ENCODE data around the gene ZCRB1. TPM values are rescaled to one million over a fixed set of nuclear protein-coding genes. Genes with fewer than 3 reads are reported as not detected.
A peak's percentile ranks its signal among the peaks of the same experiment; 100 is the strongest.
"Not testable (repeated sequence)": the region's sequence is repeated elsewhere in the genome, so short reads cannot be mapped to it uniquely, and the experiment has no call there.

ZCRB1 gene
- total RNA-seq, 1 donor from 2014 or later = 42.4 TPM

- not testable (repeated sequence) for DNase-seq (ENCODE audit: low spot score)
Measured at GRCh38 chr12:42330097-42330496, 4.2 kb upstream of the ZCRB1 start.

- no peak for DNase-seq (ENCODE audit: low spot score)
Measured at GRCh38 chr12:42327227-42327590, 1.3 kb upstream of the ZCRB1 start.

- DNase-seq (ENCODE audit: low spot score) = peak; percentile 18
Measured at GRCh38 chr12:42326541-42327226, 790 bp upstream of the ZCRB1 start.

GRCh38 chr12:42325326-42325652 is 605 bp downstream of the ZCRB1 start:
- no peak for DNase-seq (ENCODE audit: low spot score)

DNA sequence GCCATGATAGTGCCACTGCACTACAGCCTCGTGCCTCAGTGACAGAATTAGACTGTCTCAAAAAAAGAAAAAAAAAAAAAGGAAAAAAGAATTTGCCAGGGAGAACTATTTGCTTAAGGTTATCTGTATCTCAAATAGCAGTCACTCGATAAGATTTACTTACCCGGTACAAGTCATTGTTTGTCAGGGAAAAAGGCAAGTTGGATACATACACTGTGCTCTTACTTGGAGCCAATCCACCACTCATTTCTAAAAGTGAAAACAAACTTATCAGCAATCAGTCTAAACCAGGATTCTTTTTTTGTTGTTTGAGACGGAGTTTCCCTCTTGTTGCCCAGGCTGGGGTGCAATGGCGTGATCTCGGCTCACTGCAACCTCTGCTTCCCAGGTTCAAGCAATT is 2.0 kb downstream of the ZCRB1 start:
- DNase-seq (ENCODE audit: low spot score) = no peak

DNA sequence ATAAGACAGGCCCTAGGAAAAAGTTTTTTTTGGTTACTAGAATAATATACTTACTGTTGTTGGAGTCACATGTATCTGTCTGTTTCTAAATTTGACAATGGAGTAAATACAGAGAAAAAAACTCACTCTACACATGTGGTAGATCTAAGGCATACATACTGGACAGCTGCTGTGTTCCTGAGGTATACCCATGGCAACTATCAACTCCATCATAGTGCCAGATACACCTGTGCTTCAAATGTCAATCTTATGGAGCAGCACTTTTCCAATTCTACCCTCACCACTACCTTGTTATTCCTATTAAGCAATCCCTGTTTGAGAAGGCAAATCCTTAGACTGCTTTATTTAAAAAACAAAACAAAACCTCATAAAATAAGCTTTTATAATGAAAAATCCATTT is 3.3 kb downstream of the ZCRB1 start:
- no peak for DNase-seq (ENCODE audit: low spot score)

DNA sequence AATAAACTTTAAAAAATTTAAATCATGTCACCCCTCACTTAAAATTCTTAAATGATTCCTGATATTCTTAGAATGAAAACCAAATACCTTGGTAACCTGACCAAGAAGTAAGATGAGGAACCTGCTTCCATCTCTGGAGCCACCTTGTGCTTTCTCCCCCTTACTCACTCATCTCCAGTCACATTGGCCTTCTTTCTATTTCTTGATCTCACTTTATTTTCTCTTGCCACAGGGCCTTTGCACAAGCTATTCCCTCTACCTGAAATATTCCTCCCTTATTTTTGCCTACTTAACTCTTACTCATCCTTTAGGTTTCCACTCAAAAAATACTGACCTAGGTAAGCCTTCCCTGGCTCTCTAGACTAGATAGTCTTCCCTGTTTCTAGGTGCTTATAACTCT is 5.1 kb downstream of the ZCRB1 start:
- DNase-seq (ENCODE audit: low spot score) = no peak

DNA sequence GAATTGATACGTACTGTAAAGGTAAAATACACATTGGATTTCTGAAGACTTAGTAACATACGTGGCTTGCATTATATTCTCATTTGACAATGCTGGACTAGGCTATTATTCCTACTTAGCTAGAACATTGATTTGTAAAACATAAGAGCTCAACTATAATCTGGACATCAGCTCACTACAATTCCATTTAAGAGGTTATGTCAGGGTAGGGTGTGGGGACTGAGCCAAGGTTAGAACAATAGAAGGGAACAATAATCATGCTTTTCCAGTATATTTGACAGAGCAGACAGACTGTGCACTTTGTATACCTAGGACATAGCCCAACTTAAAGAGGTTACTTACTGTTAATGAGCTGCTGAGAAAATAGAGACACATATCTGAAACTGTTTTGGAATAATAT is 10.8 kb downstream of the ZCRB1 start:
- no peak for DNase-seq (ENCODE audit: low spot score)

GRCh38 chr12:42309996-42310395 is 15.9 kb downstream of the ZCRB1 start:
- DNase-seq (ENCODE audit: low spot score) = no peak

DNA sequence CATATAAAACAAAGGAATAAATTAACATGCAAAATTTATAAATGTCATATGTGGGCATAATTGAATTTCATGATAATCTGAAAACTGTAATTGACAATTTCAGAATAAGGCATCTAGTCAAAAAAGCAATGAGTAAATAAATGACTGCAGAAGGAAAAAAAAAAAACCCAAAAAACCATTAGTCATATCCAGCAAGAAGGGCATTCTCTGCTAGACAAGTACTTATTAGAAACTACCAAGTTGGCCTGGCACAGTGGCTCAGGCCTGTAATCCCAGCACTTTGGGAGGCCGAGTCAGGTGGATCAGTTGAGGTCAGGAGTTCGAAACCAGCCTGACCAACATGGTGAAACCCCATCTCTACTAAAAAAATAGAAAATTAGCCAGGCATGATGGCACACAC is 17.5 kb downstream of the ZCRB1 start:
- DNase-seq (ENCODE audit: low spot score) = no peak

- DNase-seq (ENCODE audit: low spot score) = no peak
Measured at GRCh38 chr12:42306297-42306696, 19.6 kb downstream of the ZCRB1 start.

DNA sequence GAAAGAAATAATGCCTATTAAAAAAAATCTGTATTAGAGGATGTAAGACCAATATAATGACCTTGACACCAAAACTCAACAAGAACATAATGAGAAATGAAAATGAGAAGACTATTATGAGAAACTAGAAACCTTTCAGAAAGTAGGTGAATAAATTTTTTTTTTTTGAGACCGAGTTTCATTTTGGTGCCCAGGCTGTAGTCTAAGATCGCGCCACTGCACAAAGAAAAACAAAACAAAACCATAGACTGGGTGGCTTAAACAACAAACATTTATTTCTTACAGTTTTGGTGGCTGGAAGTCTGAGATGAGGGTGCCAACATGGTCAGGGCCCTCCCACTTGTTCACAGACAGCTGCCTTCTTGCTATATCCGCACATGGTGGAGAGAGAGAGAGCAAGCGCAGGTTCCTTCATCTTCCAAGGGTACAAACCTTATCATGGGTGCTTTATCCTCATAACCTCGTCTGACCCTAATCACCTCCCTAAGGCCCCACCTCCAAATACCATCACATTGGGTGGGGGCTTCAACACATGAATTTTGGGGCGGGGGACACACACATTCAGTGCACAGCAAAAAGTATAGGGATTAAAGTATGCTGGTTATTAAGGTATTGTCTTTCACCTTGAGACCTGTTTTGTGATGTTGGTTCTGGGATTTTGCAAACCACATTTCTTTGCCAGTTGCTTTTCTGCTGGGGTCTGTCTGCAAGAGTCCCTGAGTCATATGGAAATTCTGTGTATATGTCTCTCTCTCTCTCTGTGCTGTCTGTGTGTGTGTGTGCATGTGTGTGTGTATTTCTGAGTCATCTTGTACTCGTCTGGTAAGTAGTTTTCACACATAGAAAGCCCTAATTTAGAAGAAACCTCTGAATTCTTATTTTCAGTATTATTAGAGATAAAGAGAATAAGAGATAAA is 26.2 kb downstream of the ZCRB1 start:
- DNase-seq (ENCODE audit: low spot score) = peak; percentile 57

DNA sequence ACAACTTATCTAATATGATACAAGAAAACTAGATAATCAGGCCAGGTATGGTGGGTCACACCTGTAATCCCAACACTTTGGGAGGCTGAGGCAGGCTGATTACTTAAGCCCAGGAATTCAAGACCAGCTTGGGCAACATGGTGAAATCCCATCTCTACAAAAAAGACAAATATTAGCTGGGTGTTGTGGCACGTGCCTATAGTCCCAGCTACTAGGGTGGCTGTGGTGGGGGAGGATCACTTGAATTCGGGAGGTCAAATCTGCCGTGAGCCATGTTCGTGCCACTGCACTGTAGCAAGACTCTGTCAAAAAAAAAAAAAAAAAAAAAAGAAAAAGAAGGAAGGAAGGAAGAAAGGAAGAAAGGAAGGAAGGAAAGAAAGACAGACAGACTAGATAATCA is 27.0 kb downstream of the ZCRB1 start:
- DNase-seq (ENCODE audit: low spot score) = no peak

DNA sequence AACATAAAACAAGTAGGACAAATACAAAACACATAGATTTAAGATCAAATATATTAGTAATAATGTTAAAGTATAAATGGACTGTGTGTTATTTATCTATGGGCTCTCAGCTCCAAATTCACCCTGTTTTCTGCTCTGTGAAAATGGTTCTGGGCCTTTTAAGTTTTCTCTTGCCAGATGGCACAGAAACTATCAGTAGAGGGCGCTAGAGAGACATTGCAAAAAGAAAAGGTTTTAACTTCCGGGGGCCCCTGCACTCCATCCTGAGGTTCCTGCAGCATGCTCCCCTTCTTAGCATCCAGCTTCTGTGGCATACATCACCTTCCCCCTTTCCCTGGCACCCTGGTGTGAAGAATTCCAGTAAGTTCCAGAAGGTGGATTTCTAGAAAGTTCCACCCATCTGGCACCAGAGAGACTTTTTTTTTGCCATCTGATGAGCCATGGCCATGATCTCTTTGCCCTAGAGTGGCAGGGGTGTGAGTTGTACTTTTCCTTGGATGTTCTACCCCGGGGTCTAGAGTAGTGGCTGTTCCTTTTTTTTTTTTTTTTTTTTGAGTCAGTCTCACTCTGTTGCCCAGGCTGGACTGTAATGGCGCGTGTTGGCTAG is 29.3 kb downstream of the ZCRB1 start:
- no peak for DNase-seq (ENCODE audit: low spot score)

GRCh38 chr12:42291680-42292079 is 34.2 kb downstream of the ZCRB1 start:
- no peak for DNase-seq (ENCODE audit: low spot score)

DNA sequence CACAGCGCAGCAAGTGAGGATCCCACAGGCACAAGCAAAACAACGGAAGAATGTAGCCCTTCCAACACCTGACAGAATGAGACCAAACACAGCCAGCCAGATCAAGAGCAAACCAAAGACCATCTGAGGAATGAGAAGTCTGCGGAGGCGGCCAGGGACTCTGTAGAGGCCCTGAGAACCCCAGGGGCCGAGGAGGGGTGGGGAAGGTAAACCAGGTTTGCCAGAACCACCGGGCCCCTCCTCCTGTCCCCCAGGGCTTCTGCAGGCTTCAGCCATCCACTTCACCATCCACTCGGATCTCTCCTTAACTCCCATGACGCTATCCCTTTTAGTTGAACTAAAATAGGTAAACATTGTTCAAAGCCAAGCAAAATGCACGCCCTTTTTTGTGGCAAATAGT is 37.4 kb downstream of the ZCRB1 start:
- DNase-seq (ENCODE audit: low spot score) = no peak

GRCh38 chr12:42286741-42287140 is 39.2 kb downstream of the ZCRB1 start:
- no peak for DNase-seq (ENCODE audit: low spot score)

GRCh38 chr12:42285431-42285830 is 40.5 kb downstream of the ZCRB1 start:
- DNase-seq (ENCODE audit: low spot score) = no peak

DNA sequence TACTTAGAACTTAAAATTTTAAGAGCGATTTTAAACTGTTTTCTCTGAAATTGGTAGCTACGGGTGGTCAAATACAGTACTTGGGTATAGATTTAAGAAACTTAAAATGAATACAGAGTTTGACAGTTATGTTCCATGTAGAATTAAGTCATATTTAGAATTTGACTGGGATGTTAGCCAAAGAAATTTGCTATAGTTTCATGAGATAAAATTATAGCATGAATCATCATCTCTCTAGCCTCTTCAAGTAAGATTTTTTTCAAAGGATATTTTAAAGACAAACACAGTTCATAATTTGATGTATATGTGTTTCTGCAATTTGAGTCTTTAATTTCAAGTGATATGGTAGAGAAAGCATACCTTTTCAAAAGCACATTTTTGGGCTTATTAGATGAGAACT is 41.0 kb downstream of the ZCRB1 start:
- peak; percentile 88 for DNase-seq (ENCODE audit: low spot score)

DNA sequence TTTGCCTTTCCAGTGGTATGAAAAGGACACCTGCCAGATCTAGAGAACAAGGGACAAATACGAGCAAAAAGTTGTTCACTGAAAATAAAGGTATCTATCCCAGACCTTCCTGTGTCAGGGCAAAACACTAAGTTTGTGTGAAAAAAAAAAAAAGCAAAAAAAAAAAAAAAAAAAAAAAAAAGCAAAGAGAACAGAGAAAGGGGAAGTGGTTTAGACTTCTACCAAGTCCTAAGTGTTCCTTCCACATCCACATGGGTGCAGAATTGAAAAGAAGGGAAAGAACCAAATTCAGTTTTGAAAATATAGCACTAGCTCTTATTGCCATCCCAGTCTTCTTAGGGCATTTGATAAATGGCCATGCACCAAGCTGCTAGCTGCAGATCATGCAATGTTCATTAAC is 41.7 kb downstream of the ZCRB1 start:
- no peak for DNase-seq (ENCODE audit: low spot score)

GRCh38 chr12:42283739-42284138 is 42.2 kb downstream of the ZCRB1 start:
- no peak for DNase-seq (ENCODE audit: low spot score)

DNA sequence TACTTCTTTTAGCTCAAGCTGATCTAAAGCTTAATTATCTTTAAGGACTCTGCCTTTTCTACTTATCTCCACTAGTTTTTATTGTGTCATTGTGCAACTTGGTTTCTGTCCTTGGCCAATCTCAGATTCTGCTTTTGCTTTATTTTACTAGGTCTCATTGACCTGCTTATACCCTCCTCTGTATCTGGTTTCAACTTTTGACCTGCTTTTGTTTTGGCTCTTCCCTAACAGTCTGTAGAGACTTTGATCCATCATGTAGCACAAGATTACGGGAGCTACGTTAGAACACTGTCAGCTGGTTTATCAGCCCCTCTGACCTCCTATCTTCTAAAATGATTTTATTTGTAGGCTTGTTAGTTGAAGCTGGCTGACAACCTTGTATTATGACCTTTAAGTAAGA is 43.6 kb downstream of the ZCRB1 start:
- DNase-seq (ENCODE audit: low spot score) = peak; percentile 90

DNA sequence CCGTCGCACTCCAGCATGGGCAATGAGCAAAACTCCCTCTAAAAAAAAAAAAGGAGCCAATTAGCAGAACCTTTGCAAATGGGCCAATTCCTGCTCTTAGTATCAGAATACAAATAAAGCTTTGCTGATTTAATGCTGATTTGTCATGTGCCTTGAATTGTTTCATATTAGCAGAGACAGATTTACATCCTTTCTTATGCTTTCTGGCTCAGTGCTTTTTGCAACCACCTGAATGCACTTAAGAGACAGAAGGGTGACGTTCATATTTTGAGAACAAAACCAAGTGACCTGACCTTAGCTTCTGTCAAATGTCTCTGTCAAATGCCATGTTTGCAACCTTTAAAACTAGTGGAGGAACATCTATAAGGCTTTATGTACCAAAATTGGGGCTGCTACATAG is 44.0 kb downstream of the ZCRB1 start:
- no peak for DNase-seq (ENCODE audit: low spot score)

All from umbilical cord (tissue), 2 donors.